Trophoblast cell (in vitro differentiated cells and primary cell): Measurements from ENCODE around the gene ZNF618.

ENCODE experiments used
- DNase-seq, 2 donors: peaks; one replicate each; pipeline ENCODE4 v3.0.0-alpha.2; 2016
- H2AFZ ChIP-seq: 2 replicates; pipeline ENCODE4 v1.6.1; 2013; ENCODE audit warnings: low read length, moderate library complexity, mild to moderate bottlenecking; ENCODE audit not compliant: insufficient read depth, poor library complexity
- H2AK5ac ChIP-seq: 2 replicates; pipeline ENCODE4 v1.6.1; 2013; ENCODE audit warnings: mild to moderate bottlenecking, low read length
- H2BK120ac ChIP-seq: 2 replicates; pipeline ENCODE4 v1.6.1; 2013; ENCODE audit warnings: low read length, mild to moderate bottlenecking, moderate library complexity; ENCODE audit not compliant: insufficient read depth, poor library complexity
- H2BK12ac ChIP-seq: 2 replicates; pipeline ENCODE4 v1.6.1; 2013; ENCODE audit warnings: mild to moderate bottlenecking, low read length, moderate library complexity
- H2BK5ac ChIP-seq: 2 replicates; pipeline ENCODE4 v1.6.1; 2013; ENCODE audit warnings: low read length, low read depth, moderate library complexity, mild to moderate bottlenecking; ENCODE audit not compliant: poor library complexity
- H3K14ac ChIP-seq: 2 replicates; pipeline ENCODE4 v1.6.1; 2013; ENCODE audit warnings: mild to moderate bottlenecking, low read length
- H3K18ac ChIP-seq: 2 replicates; pipeline ENCODE4 v1.6.1; 2013; ENCODE audit warnings: mild to moderate bottlenecking, low read length
- H3K23ac ChIP-seq: 2 replicates; pipeline ENCODE4 v1.6.1; 2013; ENCODE audit warnings: low read length
- H3K27ac ChIP-seq: 2 replicates; pipeline ENCODE4 v1.5.1; 2013; ENCODE audit warnings: low read depth, mild to moderate bottlenecking, inconsistent platforms, low read length, moderate library complexity
- H3K27me3 ChIP-seq: 2 replicates; pipeline ENCODE4 v1.6.1; 2013; ENCODE audit warnings: inconsistent platforms, mild to moderate bottlenecking, low read length, moderate library complexity; ENCODE audit not compliant: insufficient read depth
- H3K36me3 ChIP-seq, 2 experiments: 1 replicate in 1 of 2; 2 replicates in 1 of 2; pipeline ENCODE4 v1.6.1; 2013; ENCODE audit warnings: low read length in 2 of 2, mild to moderate bottlenecking in 2 of 2, moderate library complexity in 1 of 2; ENCODE audit not compliant: insufficient read depth in 2 of 2, control insufficient read depth in 1 of 2
- H3K4ac ChIP-seq: 2 replicates; pipeline ENCODE4 v1.6.1; 2013; ENCODE audit warnings: low read depth, mild to moderate bottlenecking, low read length, moderate library complexity
- H3K4me1 ChIP-seq, 2 experiments: 1 replicate in 1 of 2; 2 replicates in 1 of 2; pipeline ENCODE4 v1.6.1; 2013; ENCODE audit warnings: low read length in 2 of 2, mild to moderate bottlenecking in 2 of 2, moderate library complexity in 1 of 2; ENCODE audit not compliant: insufficient read depth in 2 of 2, control insufficient read depth in 1 of 2
- H3K4me2 ChIP-seq: 2 replicates; pipeline ENCODE4 v1.6.1; 2013; ENCODE audit warnings: inconsistent platforms, mild to moderate bottlenecking, low read length, moderate library complexity
- H3K4me3 ChIP-seq: 2 replicates; pipeline ENCODE4 v1.5.1; 2013; ENCODE audit warnings: mild to moderate bottlenecking, low read depth, low read length, inconsistent platforms
- H3K79me1 ChIP-seq: one replicate; pipeline ENCODE4 v1.6.1; 2013; ENCODE audit warnings: low read length
- H3K79me2 ChIP-seq: 2 replicates; pipeline ENCODE4 v1.6.1; 2013; ENCODE audit warnings: low read length, mild to moderate bottlenecking; ENCODE audit not compliant: control insufficient read depth, insufficient read depth, poor library complexity
- H3K9ac ChIP-seq: 2 replicates; pipeline ENCODE4 v1.6.1; 2013; ENCODE audit warnings: mild to moderate bottlenecking, low read length
- H3K9me3 ChIP-seq: 2 replicates; pipeline ENCODE4 v1.6.1; 2013; ENCODE audit warnings: low read depth, mild to moderate bottlenecking, control low read depth, inconsistent platforms, low read length; ENCODE audit not compliant: insufficient read depth
- H4K12ac ChIP-seq: 2 replicates; pipeline ENCODE4 v1.6.1; 2013; ENCODE audit warnings: low read depth, mild to moderate bottlenecking, low read length, moderate library complexity
- H4K8ac ChIP-seq: 2 replicates; pipeline ENCODE4 v1.6.1; 2013; ENCODE audit warnings: low read depth, mild to moderate bottlenecking, low read length, moderate library complexity
- H4K91ac ChIP-seq: one replicate; pipeline ENCODE4 v1.6.1; 2013; ENCODE audit warnings: low read depth, mild to moderate bottlenecking, low read length, moderate library complexity
- WGBS: extraction: QIAGEN DNeasy Blood & Tissue Kit; methylation state at CpG from one replicate; pipeline ENCODE4 v1.1.7; 2013; ENCODE audit warnings: missing lambda C conversion rate; ENCODE audit not compliant: insufficient read length, insufficient coverage; ENCODE audit errors: extremely low coverage; 5-methylcytosine and 5-hydroxymethylcytosine counted together

The ZNF618 gene

DNA sequence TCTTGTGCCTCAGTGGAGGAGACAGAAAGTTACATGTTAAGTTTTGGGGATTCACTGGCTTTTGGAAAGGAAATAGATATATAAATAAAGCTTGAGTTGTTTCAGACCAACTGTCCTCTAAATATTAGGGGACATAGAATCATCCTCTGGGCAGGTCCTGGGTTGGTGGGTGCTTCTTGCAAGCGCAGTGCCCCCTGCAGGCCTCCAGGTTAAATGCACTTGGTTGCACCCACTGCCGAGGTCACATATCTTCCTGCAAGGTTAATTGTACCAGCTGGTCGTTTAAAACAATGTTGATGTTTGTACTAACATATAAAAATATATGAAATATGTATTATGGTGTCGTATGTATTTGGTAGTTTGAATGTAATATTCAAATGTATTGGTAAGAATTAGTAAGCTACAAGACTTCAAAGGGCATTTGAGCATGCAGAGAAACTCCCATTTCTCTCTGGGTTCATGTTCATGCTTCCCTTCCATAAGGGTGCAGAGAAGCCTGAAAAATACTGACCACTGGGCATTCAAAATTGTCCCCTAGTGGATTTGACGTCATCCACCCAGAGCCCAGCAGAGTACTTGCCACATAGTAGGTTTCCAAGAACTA, 87.0 kb downstream of the ZNF618 start:
- H2AFZ ChIP-seq, result no peak overlapping the region
- no peak overlapping the region for H3K23ac ChIP-seq
- H3K79me2 ChIP-seq, result no peaks in the 10 kb centered on the region
- no peaks in the 10 kb centered on the region for H3K36me3 ChIP-seq
- H3K4me3 ChIP-seq, result no peak overlapping the region
- no peaks in the 10 kb centered on the region for H3K27me3 ChIP-seq
- H3K79me1 ChIP-seq, result no peaks in the 10 kb centered on the region
- H2BK120ac ChIP-seq, result no peak overlapping the region
- no peak overlapping the region for H3K9ac ChIP-seq
- H3K27ac ChIP-seq, result no peak overlapping the region
- H3K4me1 ChIP-seq, result no peaks in the 10 kb centered on the region
- H4K91ac ChIP-seq, result no peak overlapping the region
- no peak overlapping the region for H2AK5ac ChIP-seq
- no peak overlapping the region for H3K18ac ChIP-seq
- no peak overlapping the region for H2BK12ac ChIP-seq
- H3K4ac ChIP-seq, result no peak overlapping the region
- H4K12ac ChIP-seq, result no peak overlapping the region
- no peak overlapping the region for H4K8ac ChIP-seq
- no peak overlapping the region for H2BK5ac ChIP-seq
- DNase-seq, result peak; percentile 19 to 34
- peaks cover 2% of the 10 kb centered on the region for H3K9me3 ChIP-seq
- H3K4me2 ChIP-seq, result no peak overlapping the region
- WGBS, result 100% methylated on average over 1 of the region's 5 CpGs
- no peak overlapping the region for H3K14ac ChIP-seq

DNA sequence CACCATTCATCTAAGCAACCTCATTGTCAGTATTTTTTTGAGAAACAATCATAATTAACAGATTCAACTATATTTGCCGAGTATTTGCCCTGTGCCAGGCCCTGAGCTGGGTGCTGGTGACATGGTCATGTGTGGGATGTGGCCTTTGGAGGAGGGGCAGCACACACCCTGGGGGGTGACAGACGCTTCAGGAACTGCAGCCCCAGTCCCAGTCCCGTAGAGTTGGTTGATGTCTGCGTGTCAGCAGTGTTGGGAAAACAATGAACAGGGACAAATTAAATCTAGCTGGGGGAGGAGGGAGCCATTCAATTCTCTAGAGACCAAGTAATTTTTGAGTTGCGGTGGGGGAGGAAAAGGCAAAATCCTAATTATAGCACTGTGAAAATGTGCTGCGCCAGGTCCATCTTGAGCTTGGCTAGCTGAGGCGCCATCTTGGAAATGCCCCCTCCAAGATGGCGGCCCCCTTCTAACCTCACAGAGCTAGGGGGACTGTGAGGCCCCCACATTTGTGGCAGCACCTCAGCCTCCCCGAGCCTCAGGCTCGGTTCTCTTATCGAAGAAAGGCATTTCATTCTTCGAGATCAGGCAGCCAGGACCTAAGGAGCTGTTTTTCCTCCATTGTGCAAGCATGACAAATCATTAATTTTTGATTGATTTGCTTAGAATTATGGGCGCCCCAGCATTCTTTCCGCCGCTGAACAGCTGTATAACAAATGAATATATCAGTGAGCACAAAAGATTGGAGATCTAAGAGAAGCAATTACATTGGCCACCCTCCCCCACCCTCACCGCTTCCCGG, 87.8 kb downstream of the ZNF618 start:
- Histone ChIP-seq H4K8ac (no peak overlapping the region), H3K27me3 (no peaks in the 10 kb centered on the region), H3K4me1 (no peaks in the 10 kb centered on the region), H3K79me1 (no peaks in the 10 kb centered on the region), H2AFZ (no peak overlapping the region), H2BK120ac (no peak overlapping the region), H3K23ac (no peak overlapping the region), H3K27ac (no peak overlapping the region), H3K4ac (no peak overlapping the region), H3K14ac (no peak overlapping the region), H3K18ac (no peak overlapping the region), H4K12ac (no peak overlapping the region), H3K79me2 (no peaks in the 10 kb centered on the region), H3K36me3 (peaks cover 0 to 2% of the 10 kb centered on the region in 2 experiments), H3K9ac (no peak overlapping the region), H3K4me3 (no peak overlapping the region), H3K4me2 (no peak overlapping the region), H2AK5ac (no peak overlapping the region), H4K91ac (no peak overlapping the region), H3K9me3 (peaks cover 4% of the 10 kb centered on the region), H2BK5ac (no peak overlapping the region), H2BK12ac (no peak overlapping the region)
- DNase-seq, result no peak
- no CpG with 5 or more reads among the region's 17 CpGs for WGBS

DNA sequence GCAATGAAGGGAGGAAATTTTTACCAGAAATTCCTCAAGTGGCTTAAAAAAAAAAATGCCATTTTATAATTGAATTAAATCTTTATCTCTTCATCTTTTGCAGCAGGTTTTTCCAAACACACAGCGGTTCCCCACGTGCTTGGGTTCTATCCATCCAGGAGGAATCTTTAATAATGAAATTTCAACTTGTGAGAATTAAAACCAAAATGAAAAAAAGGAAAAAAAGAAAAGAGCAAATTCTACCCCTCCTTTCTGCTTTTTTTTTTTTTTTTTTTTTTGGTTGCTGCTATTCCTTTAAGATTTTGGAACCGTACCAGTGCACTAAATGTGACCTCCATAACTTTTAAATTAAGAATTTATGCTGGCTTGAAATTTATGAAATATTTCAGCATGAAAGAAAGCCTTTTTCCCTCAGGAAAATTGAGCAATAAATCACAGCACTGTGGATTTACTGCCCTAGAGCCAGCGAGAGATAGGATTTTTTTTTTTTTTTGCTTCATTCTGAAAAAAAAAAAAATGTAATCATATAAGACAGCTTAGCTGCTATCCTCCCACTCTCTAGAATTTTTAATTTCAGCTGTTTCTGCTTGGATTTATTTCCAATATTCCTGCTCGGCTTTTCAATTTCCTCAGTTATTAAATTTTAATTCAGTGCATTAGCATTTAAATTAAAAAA, 88.5 kb downstream of the ZNF618 start:
- H4K8ac ChIP-seq, result no peak overlapping the region
- no peaks in the 10 kb centered on the region for H3K27me3 ChIP-seq
- no peak overlapping the region for H3K4ac ChIP-seq
- H2BK5ac ChIP-seq, result no peak overlapping the region
- no peak overlapping the region for H2BK12ac ChIP-seq
- no peak overlapping the region for H4K12ac ChIP-seq
- no peak overlapping the region for H2AFZ ChIP-seq
- WGBS, result no CpG with 5 or more reads among the region's 5 CpGs
- H3K18ac ChIP-seq, result no peak overlapping the region
- no peak overlapping the region for H4K91ac ChIP-seq
- no peak overlapping the region for H3K27ac ChIP-seq
- H3K4me1 ChIP-seq, result no peaks in the 10 kb centered on the region
- no peak overlapping the region for H3K9ac ChIP-seq
- no peaks in the 10 kb centered on the region for H3K79me1 ChIP-seq
- no peak overlapping the region for H3K4me3 ChIP-seq
- no peak overlapping the region for H3K4me2 ChIP-seq
- no peak overlapping the region for H3K23ac ChIP-seq
- H3K36me3 ChIP-seq, result peaks cover 0 to 5% of the 10 kb centered on the region in 2 experiments
- peaks cover 10% of the 10 kb centered on the region for H3K9me3 ChIP-seq
- H3K14ac ChIP-seq, result no peak overlapping the region
- H2BK120ac ChIP-seq, result no peak overlapping the region
- no peak for DNase-seq
- no peak overlapping the region for H2AK5ac ChIP-seq
- no peaks in the 10 kb centered on the region for H3K79me2 ChIP-seq

DNA sequence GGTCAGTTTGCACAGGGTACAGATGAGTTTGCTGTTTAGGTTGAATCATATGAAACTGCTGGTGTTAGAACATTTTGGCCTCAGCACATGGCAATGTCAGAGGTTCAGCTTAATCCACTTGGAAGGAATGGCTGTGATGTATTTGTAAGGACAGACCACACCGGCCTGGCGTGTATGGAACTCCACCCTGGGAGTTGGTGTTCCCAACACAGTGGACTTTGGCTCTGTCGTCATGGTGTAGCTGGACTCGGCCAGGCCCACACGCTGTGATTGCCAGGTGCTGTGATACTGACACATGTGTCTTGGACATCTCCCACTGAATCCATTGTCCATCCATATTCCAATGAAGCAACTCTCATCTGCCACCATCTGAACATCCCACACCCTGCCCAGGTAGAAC, 90.3 kb downstream of the ZNF618 start:
- Histone ChIP-seq H2BK120ac (no peak overlapping the region), H3K27me3 (no peaks in the 10 kb centered on the region), H3K9me3 (peaks cover 9% of the 10 kb centered on the region), H3K79me1 (no peaks in the 10 kb centered on the region), H3K27ac (no peak overlapping the region), H3K36me3 (peaks cover 5 to 10% of the 10 kb centered on the region in 2 experiments), H3K4me2 (no peak overlapping the region), H3K9ac (no peak overlapping the region), H2AK5ac (no peak overlapping the region), H2BK12ac (no peak overlapping the region), H3K4ac (no peak overlapping the region), H3K18ac (no peak overlapping the region), H2BK5ac (no peak overlapping the region), H3K79me2 (no peaks in the 10 kb centered on the region), H2AFZ (no peak overlapping the region), H3K4me1 (no peaks in the 10 kb centered on the region), H4K12ac (no peak overlapping the region), H3K4me3 (no peak overlapping the region), H4K91ac (no peak overlapping the region), H3K14ac (no peak overlapping the region), H4K8ac (no peak overlapping the region), H3K23ac (no peak overlapping the region)
- WGBS, result no CpG with 5 or more reads among the region's 5 CpGs
- DNase-seq, result no peak
